HG02571 (cell line): Measurements from ENCODE around the gene CLMP.

Experiments used
- ATAC-seq: cut with Tn5 transposase; IDR thresholded peaks from one replicate; pipeline ENCODE4 v1.9.1; 2021; ENCODE audit warnings: mild to moderate bottlenecking, moderate library complexity; ENCODE audit not compliant: unreplicated experiment

CLMP gene

DNA sequence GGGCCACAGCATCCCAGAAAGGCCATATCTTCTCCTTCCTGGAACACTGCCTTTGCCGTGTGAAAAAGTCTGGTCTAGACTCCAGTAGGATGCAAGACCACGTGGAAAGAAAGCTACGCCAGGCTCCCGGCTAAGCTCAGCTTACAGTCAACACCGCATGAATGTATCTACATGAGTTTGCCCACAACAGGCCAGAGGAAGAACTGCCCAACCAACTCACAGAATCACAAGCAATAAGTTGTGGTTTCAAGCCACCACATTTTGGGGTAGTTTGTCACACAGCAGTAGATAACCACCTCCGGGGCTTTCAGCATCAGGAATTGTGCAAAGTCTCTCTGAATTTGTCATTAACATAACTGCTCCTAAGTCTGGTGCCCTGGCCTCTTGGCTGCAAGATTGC, 160.5 kb downstream of the CLMP start:
- ATAC-seq = no peak

DNA sequence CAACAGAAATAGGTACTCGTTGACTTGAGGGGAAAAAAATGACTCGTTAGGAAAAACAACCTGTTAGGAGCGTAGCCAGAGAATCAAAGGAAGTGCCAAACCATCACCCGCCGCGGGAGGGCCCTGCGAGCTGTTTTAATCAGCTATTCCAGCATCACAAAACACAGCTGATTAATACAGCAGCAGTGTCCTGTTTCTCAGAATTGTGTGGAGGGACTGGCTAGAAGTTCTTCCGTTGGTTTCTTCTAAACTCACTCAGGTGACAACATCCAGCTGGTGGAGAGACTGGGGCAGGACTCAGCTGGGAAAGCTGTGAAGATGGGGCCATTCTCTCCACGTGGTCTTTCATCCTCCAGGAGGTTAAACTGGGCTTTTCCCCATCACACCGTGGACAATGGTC, 161.2 kb downstream of the CLMP start:
- no peak for ATAC-seq

DNA sequence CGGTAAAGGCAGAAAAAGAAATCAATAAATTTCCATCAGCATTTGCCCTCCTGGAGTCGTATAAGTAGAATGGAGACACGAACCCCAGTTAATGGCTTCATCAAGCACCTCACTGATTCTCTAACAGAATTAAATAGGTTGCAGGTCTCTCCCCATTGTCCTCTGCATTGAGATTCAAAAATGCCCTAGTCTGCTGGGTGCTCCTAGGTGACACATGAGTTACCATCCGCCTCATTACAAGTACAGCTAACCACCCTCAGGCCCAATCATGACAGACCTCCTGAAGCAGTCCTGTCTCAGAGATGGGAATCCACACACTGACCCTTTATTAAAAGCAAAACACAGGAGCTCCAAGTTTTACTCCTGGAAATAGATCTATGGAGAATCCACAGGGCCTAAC, 164.5 kb downstream of the CLMP start:
- ATAC-seq = no peak

DNA sequence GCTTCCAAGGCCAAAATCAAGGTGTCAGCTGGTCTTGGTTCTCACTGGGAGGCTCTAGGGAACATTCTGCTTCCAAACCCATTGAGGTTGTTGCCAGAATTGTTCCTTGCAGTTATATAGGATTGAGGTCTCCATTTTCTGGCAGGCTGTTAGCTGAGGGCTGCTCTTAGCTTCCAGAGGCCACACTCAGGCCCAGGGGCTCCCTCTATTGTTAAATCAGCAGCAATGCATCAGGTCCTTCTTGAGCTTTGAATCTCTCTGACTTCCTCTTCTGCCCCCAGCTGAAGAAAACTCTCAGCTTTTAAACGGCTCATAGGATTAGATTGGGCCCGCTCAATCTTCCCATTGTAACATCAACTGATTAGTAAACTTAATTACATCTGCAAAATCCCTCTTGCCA, 174.1 kb downstream of the CLMP start:
- peak; percentile 65 for ATAC-seq
